ENCODE data around the gene RRP15. TPM values are rescaled to one million over a fixed set of nuclear protein-coding genes. Genes with fewer than 3 reads are reported as not detected.
A peak's percentile ranks its signal among the peaks of the same experiment; 100 is the strongest.

RRP15 gene
- total RNA-seq, 1 donor from 2014 or later: 28.4 TPM

DNA sequence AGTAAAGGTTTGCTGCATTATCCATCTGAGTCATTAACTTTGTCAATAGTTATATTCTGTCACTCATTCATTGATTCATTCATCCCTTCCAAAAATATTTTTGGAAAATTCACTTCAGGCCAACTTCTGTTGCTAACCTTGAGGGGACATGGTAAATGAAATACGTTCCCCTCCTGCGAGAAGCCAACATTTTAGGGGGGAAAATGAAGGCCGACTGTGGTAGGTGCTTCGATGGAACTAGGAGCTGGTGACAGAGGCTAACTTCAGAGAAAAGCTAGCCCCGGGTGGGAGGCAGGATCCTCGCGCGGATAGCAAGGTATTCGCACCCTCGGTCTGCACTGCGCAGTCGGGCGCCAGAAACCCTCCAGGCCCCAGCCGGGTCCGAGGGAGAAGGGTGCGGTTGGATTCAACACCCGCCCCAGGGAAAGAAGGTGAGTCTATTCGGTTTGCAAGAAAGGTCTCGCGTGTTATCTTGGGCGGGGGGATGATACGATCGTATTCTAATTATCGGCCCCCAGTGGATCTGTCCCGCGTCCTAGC lies 646 bp upstream of the RRP15 start:
- H3K36me3 ChIP-seq (ENCODE audit: insufficient read depth, low read length): no peaks in the 10 kb centered on the region
- no peaks in the 10 kb centered on the region for H4K20me1 ChIP-seq (ENCODE audit: insufficient read depth, low read length)
- no peaks in the 10 kb centered on the region for H3K9me3 ChIP-seq (ENCODE audit: insufficient read depth, low read depth, low read length)
- H2AFZ ChIP-seq (ENCODE audit: low read depth, low read length): peak overlapping the region; percentile 100
- H3K9ac ChIP-seq (ENCODE audit: low read length): peak overlapping the region; percentile 93
- Mint-ChIP-seq H3K27ac (ENCODE audit: unreplicated experiment) (peak overlapping the region; percentile 98), H3K4me3 (ENCODE audit: unreplicated experiment) (peak overlapping the region; percentile 100), H3K4me1 (ENCODE audit: low read depth, unreplicated experiment) (peaks cover 5% of the 10 kb centered on the region), H3K36me3 (ENCODE audit: low read depth, unreplicated experiment) (no peaks in the 10 kb centered on the region), H3K27me3 (ENCODE audit: low read depth, unreplicated experiment) (no peaks in the 10 kb centered on the region), H3K9me3 (ENCODE audit: unreplicated experiment) (no peaks in the 10 kb centered on the region)
- TF ChIP-seq EZH2 (IDR thresholded peaks at IDR 0.05; ENCODE audit: insufficient read depth, low read length): no peak
- TF ChIP-seq, protein P1, sequence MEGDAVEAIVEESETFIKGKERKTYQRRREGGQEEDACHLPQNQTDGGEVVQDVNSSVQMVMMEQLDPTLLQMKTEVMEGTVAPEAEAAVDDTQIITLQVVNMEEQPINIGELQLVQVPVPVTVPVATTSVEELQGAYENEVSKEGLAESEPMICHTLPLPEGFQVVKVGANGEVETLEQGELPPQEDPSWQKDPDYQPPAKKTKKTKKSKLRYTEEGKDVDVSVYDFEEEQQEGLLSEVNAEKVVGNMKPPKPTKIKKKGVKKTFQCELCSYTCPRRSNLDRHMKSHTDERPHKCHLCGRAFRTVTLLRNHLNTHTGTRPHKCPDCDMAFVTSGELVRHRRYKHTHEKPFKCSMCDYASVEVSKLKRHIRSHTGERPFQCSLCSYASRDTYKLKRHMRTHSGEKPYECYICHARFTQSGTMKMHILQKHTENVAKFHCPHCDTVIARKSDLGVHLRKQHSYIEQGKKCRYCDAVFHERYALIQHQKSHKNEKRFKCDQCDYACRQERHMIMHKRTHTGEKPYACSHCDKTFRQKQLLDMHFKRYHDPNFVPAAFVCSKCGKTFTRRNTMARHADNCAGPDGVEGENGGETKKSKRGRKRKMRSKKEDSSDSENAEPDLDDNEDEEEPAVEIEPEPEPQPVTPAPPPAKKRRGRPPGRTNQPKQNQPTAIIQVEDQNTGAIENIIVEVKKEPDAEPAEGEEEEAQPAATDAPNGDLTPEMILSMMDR (IDR thresholded peaks at IDR 0.05; ENCODE audit: insufficient read depth, low read depth, low read length): no peak
- H3K27me3 ChIP-seq (ENCODE audit: insufficient read depth, low read length): no peaks in the 10 kb centered on the region
- DNase-seq (ENCODE audit: low read depth) (no peak), FAIRE-seq (no peak)
- peak overlapping the region; percentile 96 for H3K4me2 ChIP-seq (ENCODE audit: low read length)
- peak overlapping the region; percentile 77 for H3K27ac ChIP-seq (ENCODE audit: low read depth, low read length)
- peaks cover 11% of the 10 kb centered on the region for H3K4me1 ChIP-seq (ENCODE audit: insufficient read depth, low read length)
- peaks cover 44% of the 10 kb centered on the region for H3K79me2 ChIP-seq (ENCODE audit: insufficient read depth, low read length)
- peak overlapping the region; percentile 100 for H3K4me3 ChIP-seq (ENCODE audit: insufficient read depth, low read depth, low read length)

DNA sequence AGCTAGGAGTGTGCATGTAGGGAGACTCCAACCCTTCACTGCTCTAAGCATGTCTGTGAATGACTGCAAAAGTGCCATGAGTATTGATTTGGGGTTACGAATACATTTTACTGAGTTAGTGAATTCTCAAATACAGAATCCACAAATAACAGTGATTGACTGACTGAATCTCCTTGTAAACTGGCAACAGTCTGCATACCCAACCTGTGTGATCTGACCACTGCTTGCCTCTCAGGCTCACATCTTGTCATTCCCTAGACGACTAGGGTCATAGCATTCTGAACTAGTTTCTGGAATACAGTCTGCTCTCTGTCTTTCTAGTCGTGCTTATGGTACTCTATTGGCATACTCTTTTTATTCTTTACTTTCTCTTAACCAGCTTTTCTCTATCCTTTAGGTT lies 7.4 kb downstream of the RRP15 start:
- Histone ChIP-seq H3K27me3 (ENCODE audit: insufficient read depth, low read length) (no peaks in the 10 kb centered on the region), H3K9ac (ENCODE audit: low read length) (no peak overlapping the region), H3K4me3 (ENCODE audit: insufficient read depth, low read depth, low read length) (no peak overlapping the region), H4K20me1 (ENCODE audit: insufficient read depth, low read length) (peaks cover 18% of the 10 kb centered on the region), H3K79me2 (ENCODE audit: insufficient read depth, low read length) (peaks cover 72% of the 10 kb centered on the region), H3K9me3 (ENCODE audit: insufficient read depth, low read depth, low read length) (no peaks in the 10 kb centered on the region), H3K36me3 (ENCODE audit: insufficient read depth, low read length) (no peaks in the 10 kb centered on the region), H3K27ac (ENCODE audit: low read depth, low read length) (no peak overlapping the region), H3K4me2 (ENCODE audit: low read length) (no peak overlapping the region), H3K4me1 (ENCODE audit: insufficient read depth, low read length) (no peaks in the 10 kb centered on the region), H2AFZ (ENCODE audit: low read depth, low read length) (no peak overlapping the region)
- no peaks in the 10 kb centered on the region for H3K27me3 Mint-ChIP-seq (ENCODE audit: low read depth, unreplicated experiment)
- no peaks in the 10 kb centered on the region for H3K9me3 Mint-ChIP-seq (ENCODE audit: unreplicated experiment)
- H3K4me1 Mint-ChIP-seq (ENCODE audit: low read depth, unreplicated experiment): peaks cover 8% of the 10 kb centered on the region
- no peak overlapping the region for H3K27ac Mint-ChIP-seq (ENCODE audit: unreplicated experiment)
- H3K36me3 Mint-ChIP-seq (ENCODE audit: low read depth, unreplicated experiment): no peaks in the 10 kb centered on the region
- FAIRE-seq (no peak), DNase-seq (ENCODE audit: low read depth) (no peak)
- no peak for TF ChIP-seq EZH2 (IDR thresholded peaks at IDR 0.05; ENCODE audit: insufficient read depth, low read length)
- TF ChIP-seq, protein P1 (IDR thresholded peaks at IDR 0.05; ENCODE audit: insufficient read depth, low read depth, low read length): no peak
- H3K4me3 Mint-ChIP-seq (ENCODE audit: unreplicated experiment): no peak overlapping the region

DNA sequence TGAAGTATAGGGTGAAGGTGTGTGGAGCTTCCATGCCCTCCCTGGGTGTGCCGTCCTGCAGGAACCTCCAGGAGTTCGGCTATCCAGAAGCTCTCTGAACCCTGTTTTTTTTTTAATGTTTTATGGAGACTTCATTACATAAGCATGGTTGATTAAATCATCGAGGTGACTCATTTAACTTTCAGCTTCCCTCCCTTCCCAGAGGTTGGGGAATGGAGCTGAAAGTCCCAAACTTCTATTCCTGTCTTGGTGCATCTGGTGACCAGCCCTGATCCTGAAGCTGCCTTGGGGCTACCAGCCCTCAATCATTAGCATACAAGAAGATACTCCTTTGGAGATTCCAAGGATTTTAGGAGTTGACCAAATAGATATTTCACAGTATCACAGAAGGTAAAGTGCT lies 9.5 kb downstream of the RRP15 start:
- Mint-ChIP-seq H3K4me1 (ENCODE audit: low read depth, unreplicated experiment) (peaks cover 14% of the 10 kb centered on the region), H3K27ac (ENCODE audit: unreplicated experiment) (no peak overlapping the region), H3K9me3 (ENCODE audit: unreplicated experiment) (no peaks in the 10 kb centered on the region), H3K4me3 (ENCODE audit: unreplicated experiment) (no peak overlapping the region), H3K27me3 (ENCODE audit: low read depth, unreplicated experiment) (no peaks in the 10 kb centered on the region), H3K36me3 (ENCODE audit: low read depth, unreplicated experiment) (no peaks in the 10 kb centered on the region)
- Histone ChIP-seq H2AFZ (ENCODE audit: low read depth, low read length) (no peak overlapping the region), H3K79me2 (ENCODE audit: insufficient read depth, low read length) (peaks cover 67% of the 10 kb centered on the region), H3K27ac (ENCODE audit: low read depth, low read length) (no peak overlapping the region), H3K4me3 (ENCODE audit: insufficient read depth, low read depth, low read length) (no peak overlapping the region), H3K27me3 (ENCODE audit: insufficient read depth, low read length) (no peaks in the 10 kb centered on the region), H3K4me2 (ENCODE audit: low read length) (no peak overlapping the region), H3K9me3 (ENCODE audit: insufficient read depth, low read depth, low read length) (no peaks in the 10 kb centered on the region), H3K4me1 (ENCODE audit: insufficient read depth, low read length) (no peaks in the 10 kb centered on the region), H3K36me3 (ENCODE audit: insufficient read depth, low read length) (no peaks in the 10 kb centered on the region), H4K20me1 (ENCODE audit: insufficient read depth, low read length) (peaks cover 20% of the 10 kb centered on the region), H3K9ac (ENCODE audit: low read length) (no peak overlapping the region)
- no peak for FAIRE-seq
- DNase-seq (ENCODE audit: low read depth): peak; percentile 8
- no peak for TF ChIP-seq EZH2 (IDR thresholded peaks at IDR 0.05; ENCODE audit: insufficient read depth, low read length)
- TF ChIP-seq, protein P1 (IDR thresholded peaks at IDR 0.05; ENCODE audit: insufficient read depth, low read depth, low read length): no peak
